Keratinocyte (primary cell): Measurements from ENCODE around the gene RAB7B. TPM values are rescaled to one million over a fixed set of nuclear protein-coding genes. Genes with fewer than 3 reads are reported as not detected.

ENCODE experiments used
- DNase-seq: peaks from one replicate; pipeline ENCODE4 v3.0.0-alpha.2; 2011; ENCODE audit warnings: low read depth, missing footprints, low spot score
- FAIRE-seq: peaks from 2 replicates; lab custom pipeline; 2011; peaks lifted over from hg19 to GRCh38; lab: Jason Lieb, UNC
- H2AFZ ChIP-seq: 2 replicates; pipeline ENCODE4 v1.6.0; 2012; ENCODE audit warnings: low read length, control low read depth, inconsistent platforms; ENCODE audit not compliant: control insufficient read depth
- H3K27ac ChIP-seq: 2 replicates; pipeline ENCODE4 v1.5.1; 2011; ENCODE audit warnings: low read length; ENCODE audit not compliant: control insufficient read depth, insufficient read depth
- H3K27me3 ChIP-seq: 3 replicates; pipeline ENCODE4 v1.6.0; 2011; ENCODE audit warnings: low read length; ENCODE audit not compliant: control insufficient read depth, insufficient read depth; ENCODE audit errors: extremely low read depth
- H3K36me3 ChIP-seq, 2 experiments: 2 replicates in 1 of 2; 3 replicates in 1 of 2; pipeline ENCODE4 v1.5.1; 2011; ENCODE audit warnings: low read length in 2 of 2, mild to moderate bottlenecking in 1 of 2; ENCODE audit not compliant: control insufficient read depth in 2 of 2, insufficient read depth in 2 of 2; ENCODE audit errors: extremely low read depth in 1 of 2
- H3K4me1 ChIP-seq: 3 replicates; pipeline ENCODE4 v1.5.1; 2011; ENCODE audit warnings: low read length; ENCODE audit not compliant: control insufficient read depth, insufficient read depth; ENCODE audit errors: extremely low read depth
- H3K4me2 ChIP-seq: 3 replicates; pipeline ENCODE4 v1.6.0; 2011; ENCODE audit warnings: low read depth, low read length; ENCODE audit not compliant: control insufficient read depth, insufficient read depth; ENCODE audit errors: extremely low read depth
- H3K4me3 ChIP-seq, 3 experiments: fragments of 200-600 bp in 1 of 3; sonication (generic) in 1 of 3; 2 replicates in 2 of 3; 3 replicates in 1 of 3; pipeline ENCODE4 v1.5.1; 2011 to 2016; ENCODE audit warnings: low read length in 3 of 3, mild to moderate bottlenecking in 3 of 3, control low read depth in 2 of 3, inconsistent platforms in 1 of 3, low read depth in 1 of 3, mixed read lengths in 1 of 3, mixed run types in 1 of 3, moderate library complexity in 1 of 3; ENCODE audit not compliant: control insufficient read depth in 2 of 3, insufficient read depth in 2 of 3; ENCODE audit errors: extremely low read depth in 1 of 3
- H3K79me2 ChIP-seq: 2 replicates; pipeline ENCODE4 v1.6.0; 2012; ENCODE audit warnings: low read length; ENCODE audit not compliant: control insufficient read depth, insufficient read depth
- H3K9ac ChIP-seq: 3 replicates; pipeline ENCODE4 v1.6.0; 2011; ENCODE audit warnings: low read length; ENCODE audit not compliant: control insufficient read depth, insufficient read depth; ENCODE audit errors: extremely low read depth
- H3K9me1 ChIP-seq: 3 replicates; pipeline ENCODE4 v1.6.0; 2011; ENCODE audit warnings: low read length; ENCODE audit not compliant: control insufficient read depth, insufficient read depth; ENCODE audit errors: extremely low read depth
- H3K9me3 ChIP-seq: 2 replicates; pipeline ENCODE4 v1.5.1; 2012; ENCODE audit warnings: low read depth, low read length; ENCODE audit not compliant: control insufficient read depth
- H4K20me1 ChIP-seq: 3 replicates; pipeline ENCODE4 v1.6.0; 2011; ENCODE audit warnings: low read length; ENCODE audit not compliant: control insufficient read depth, insufficient read depth; ENCODE audit errors: extremely low read depth
- EZH2 ChIP-seq: IDR thresholded peaks from one replicate; pipeline ENCODE4 v1.6.1; 2012; ENCODE audit warnings: inconsistent platforms, mild to moderate bottlenecking, low read length, moderate library complexity
- dilution Hi-C: fragments of 300-500 bp; cut with MboI; formaldehyde crosslinking; loops from one replicate; pipeline ENCODE4 v1.7.0; 2020; ENCODE audit warnings: low sequenced_read_pairs; ENCODE audit not compliant: extremely low pct_ligation_motif_present
- polyA plus RNA-seq, 5 experiments: library from polyadenylated mRNA; depleted of rRNA in 3 of 5; stranded (reverse) in 3 of 5; stranded (forward) in 1 of 5; unstranded in 1 of 5; fragments of >200 nt; gene quantifications; 1 replicate in 1 of 5; 2 replicates in 3 of 5; 3 replicates in 1 of 5; pipeline versions ENCODE4 v1.2.1 to v1.2.3, GENCODE V29; 2011 to 2012; ENCODE audit warnings: missing spikeins in 2 of 5, low read depth in 1 of 5, low replicate concordance in 1 of 5
- TF ChIP-seq, protein P1 (sequence below), 3 experiments: IDR thresholded peaks in 1 of 3; conservative IDR thresholded peaks in 1 of 3; optimal IDR thresholded peaks in 1 of 3; 2 replicates in 2 of 3; 3 replicates in 1 of 3; pipeline versions ENCODE3 to v1.5.1; 2011; ENCODE audit warnings: low read length in 3 of 3, mild to moderate bottlenecking in 3 of 3, moderate library complexity in 2 of 3, control low read depth in 1 of 3, inconsistent platforms in 1 of 3; ENCODE audit not compliant: insufficient read depth in 2 of 3; ENCODE audit errors: extremely low read depth in 1 of 3

RAB7B gene
- polyA plus RNA-seq, 1 donor (not counting 4 experiments of a cell fraction or from before 2014, with no cell fraction given), result 47.8 TPM

GRCh38 chr1:205954819-205955404 lies 48.3 kb downstream of the RAB7B start:
- Histone ChIP-seq H3K9me1 (peaks cover 2% of the 10 kb centered on the region), H3K27ac (no peak overlapping the region), H3K79me2 (no peaks in the 10 kb centered on the region), H3K4me1 (peaks cover 16% of the 10 kb centered on the region), H3K27me3 (peaks cover 47% of the 10 kb centered on the region), H3K4me2 (no peak overlapping the region), H4K20me1 (no peaks in the 10 kb centered on the region), H3K9ac (no peak overlapping the region), H3K9me3 (no peaks in the 10 kb centered on the region), H3K4me3 (no peak overlapping the region), H2AFZ (no peak overlapping the region), H3K36me3 (no peaks in the 10 kb centered on the region)
- dilution Hi-C loops, result no loop called here
- FAIRE-seq (no peak), DNase-seq (no peak)
- TF ChIP-seq, protein P1, sequence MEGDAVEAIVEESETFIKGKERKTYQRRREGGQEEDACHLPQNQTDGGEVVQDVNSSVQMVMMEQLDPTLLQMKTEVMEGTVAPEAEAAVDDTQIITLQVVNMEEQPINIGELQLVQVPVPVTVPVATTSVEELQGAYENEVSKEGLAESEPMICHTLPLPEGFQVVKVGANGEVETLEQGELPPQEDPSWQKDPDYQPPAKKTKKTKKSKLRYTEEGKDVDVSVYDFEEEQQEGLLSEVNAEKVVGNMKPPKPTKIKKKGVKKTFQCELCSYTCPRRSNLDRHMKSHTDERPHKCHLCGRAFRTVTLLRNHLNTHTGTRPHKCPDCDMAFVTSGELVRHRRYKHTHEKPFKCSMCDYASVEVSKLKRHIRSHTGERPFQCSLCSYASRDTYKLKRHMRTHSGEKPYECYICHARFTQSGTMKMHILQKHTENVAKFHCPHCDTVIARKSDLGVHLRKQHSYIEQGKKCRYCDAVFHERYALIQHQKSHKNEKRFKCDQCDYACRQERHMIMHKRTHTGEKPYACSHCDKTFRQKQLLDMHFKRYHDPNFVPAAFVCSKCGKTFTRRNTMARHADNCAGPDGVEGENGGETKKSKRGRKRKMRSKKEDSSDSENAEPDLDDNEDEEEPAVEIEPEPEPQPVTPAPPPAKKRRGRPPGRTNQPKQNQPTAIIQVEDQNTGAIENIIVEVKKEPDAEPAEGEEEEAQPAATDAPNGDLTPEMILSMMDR (optimal IDR thresholded peaks at IDR 0.05 in 1 of 3, IDR thresholded peaks at IDR 0.05 in 1 of 3, conservative IDR thresholded peaks at IDR 0.05 in 1 of 3; ENCODE audit: extremely low read depth in 1 of 3, insufficient read depth in 2 of 3, low read length in 3 of 3), result no peak
- no peak for TF ChIP-seq EZH2

- dilution Hi-C loops, result no loop called here
- Histone ChIP-seq H3K36me3 (no peaks in the 10 kb centered on the region), H3K27me3 (peaks cover 39% of the 10 kb centered on the region), H3K4me2 (no peak overlapping the region), H2AFZ (no peak overlapping the region), H4K20me1 (no peaks in the 10 kb centered on the region), H3K4me3 (no peak overlapping the region), H3K79me2 (no peaks in the 10 kb centered on the region), H3K4me1 (peaks cover 25% of the 10 kb centered on the region), H3K9me3 (no peaks in the 10 kb centered on the region), H3K27ac (no peak overlapping the region), H3K9me1 (peaks cover 2% of the 10 kb centered on the region), H3K9ac (no peak overlapping the region)
- TF ChIP-seq, protein P1 (optimal IDR thresholded peaks at IDR 0.05 in 1 of 3, IDR thresholded peaks at IDR 0.05 in 1 of 3, conservative IDR thresholded peaks at IDR 0.05 in 1 of 3; ENCODE audit: extremely low read depth in 1 of 3, insufficient read depth in 2 of 3, low read length in 3 of 3), result no peak
- TF ChIP-seq EZH2, result no peak
- DNase-seq, result no peak
- FAIRE-seq, result no peak
Measured at GRCh38 chr1:205951746-205952145, 51.4 kb downstream of the RAB7B start.
